ENCODE results near the gene SPIB.

Gene SPIB

GRCh38 chr19:50392759-50393158 is 26.0 kb upstream of the SPIB start:
- DNase-seq = no peak

- DNase-seq = no peak
Observed at GRCh38 chr19:50393589-50393988, 25.1 kb upstream of the SPIB start.

GRCh38 chr19:50394017-50394416 is 24.7 kb upstream of the SPIB start:
- DNase-seq = no peak

- no peak for DNase-seq
Observed at GRCh38 chr19:50398675-50399367, 19.9 kb upstream of the SPIB start.

GRCh38 chr19:50399368-50399745 is 19.4 kb upstream of the SPIB start:
- DNase-seq = no peak

- DNase-seq = no peak
Observed at GRCh38 chr19:50401605-50402450, 16.9 kb upstream of the SPIB start.

GRCh38 chr19:50402544-50403301 is 16.0 kb upstream of the SPIB start:
- no peak for DNase-seq

GRCh38 chr19:50406156-50406820 is 12.4 kb upstream of the SPIB start:
- DNase-seq = no peak

- no peak for DNase-seq
Observed at GRCh38 chr19:50406829-50407228, 11.9 kb upstream of the SPIB start.

GRCh38 chr19:50409347-50409746 is 9.4 kb upstream of the SPIB start:
- DNase-seq = no peak

- DNase-seq = no peak
Observed at GRCh38 chr19:50410109-50410508, 8.6 kb upstream of the SPIB start.

- DNase-seq = no peak
Observed at GRCh38 chr19:50412419-50412818, 6.3 kb upstream of the SPIB start.

- DNase-seq = no peak
Observed at GRCh38 chr19:50413096-50413495, 5.6 kb upstream of the SPIB start.

GRCh38 chr19:50413531-50413930 is 5.2 kb upstream of the SPIB start:
- DNase-seq = no peak

GRCh38 chr19:50414864-50415660 is 3.7 kb upstream of the SPIB start:
- DNase-seq = peak; percentile 71

GRCh38 chr19:50415661-50416033 is 3.1 kb upstream of the SPIB start:
- DNase-seq = no peak

- DNase-seq = no peak
Observed at GRCh38 chr19:50416034-50416977, 2.4 kb upstream of the SPIB start.

- no peak for DNase-seq
Observed at GRCh38 chr19:50417111-50418081, 1.3 kb upstream of the SPIB start.

GRCh38 chr19:50419022-50419579 is 363 bp downstream of the SPIB start:
- no peak for DNase-seq
